Tibial nerve (tissue), 4 donors: ENCODE measurements around the gene ATP8A2.

Source experiments
- CTCF ChIP-seq, 5 experiments: fragments of 200-600 bp in 3 of 5; fragments of 450-650 bp in 2 of 5; sonication (generic) in 3 of 5; IDR thresholded peaks; one replicate each; pipeline ENCODE4 v1.5.1; 2016 to 2019; ENCODE audit warnings: antibody characterized with exemption in 5 of 5, mild to moderate bottlenecking in 3 of 5, moderate library complexity in 2 of 5
- EP300 ChIP-seq, 2 donors: sonication (generic); formaldehyde crosslinking; IDR thresholded peaks; one replicate each; pipeline ENCODE4 v1.6.1; 2017; ENCODE audit warnings: antibody characterized with exemption in 2 of 2, mild to moderate bottlenecking in 1 of 2
- POLR2A ChIP-seq, 2 donors: fragments of 450-650 bp; IDR thresholded peaks; one replicate each; pipeline ENCODE4 v1.6.1; 2017; ENCODE audit warnings: antibody characterized with exemption in 2 of 2, mild to moderate bottlenecking in 2 of 2, moderate library complexity in 2 of 2

- no peak for TF ChIP-seq POLR2A (IDR thresholded peaks at IDR 0.05)
- TF ChIP-seq CTCF (IDR thresholded peaks at IDR 0.05) = no peak
- TF ChIP-seq EP300 (IDR thresholded peaks at IDR 0.05) = no peak
Measured at GRCh38 chr13:26042785-26043184, 671.0 kb downstream of the ATP8A2 start.
